IgD-negative memory B cell (primary cell): Measurements from ENCODE around the gene CDH3. TPM values are rescaled to one million over a fixed set of nuclear protein-coding genes. Genes with fewer than 3 reads are reported as not detected.

Source experiments
- polyA plus RNA-seq: library from polyadenylated mRNA; unstranded; fragments of 300-500 nt; fragmentation: Illumina TruSeq; gene quantifications from one replicate; pipeline ENCODE4 v1.2.3, GENCODE V29; 2021

The CDH3 gene
- polyA plus RNA-seq, 1 donor from 2014 or later, result not detected

Other genes with a start within 250 kb of the CDH3 start
- gene SMPD3, start 196.8 kb upstream of the CDH3 start, polyA plus RNA-seq, result 9.7 TPM
- gene ZFP90, start 106.0 kb upstream of the CDH3 start, polyA plus RNA-seq, result 23.1 TPM
- gene CDH1, start 92.0 kb downstream of the CDH3 start, polyA plus RNA-seq, result not detected
- gene TANGO6, start 198.2 kb downstream of the CDH3 start, polyA plus RNA-seq, result 17.1 TPM